Left lobe of liver (tissue), 2 donors: Measurements from ENCODE around the gene TEKT2. TPM values are rescaled to one million over a fixed set of nuclear protein-coding genes. Genes with fewer than 3 reads are reported as not detected.

Experiments
- ATAC-seq: fragments of 200-7000 bp; cut with Tn5 transposase; one replicate; pipeline ENCODE4 v1.9.1; 2020; ENCODE audit warnings: mild to moderate bottlenecking, moderate library complexity
- DNase-seq: peaks from one replicate; pipeline ENCODE4 v3.0.0-alpha.2; 2020; ENCODE audit warnings: low spot score
- total RNA-seq: library from RNA; stranded (reverse); gene quantifications from one replicate; pipeline ENCODE4 v1.2.1, GENCODE V29; 2021
- donor health status: DM: no; HTN: no; CAD: no; lungs with moderate emphysema.
- donor health status: DM: no; HTN: yes; CAD: no.

TEKT2 gene
- total RNA-seq, 1 donor from 2014 or later = not detected

DNA sequence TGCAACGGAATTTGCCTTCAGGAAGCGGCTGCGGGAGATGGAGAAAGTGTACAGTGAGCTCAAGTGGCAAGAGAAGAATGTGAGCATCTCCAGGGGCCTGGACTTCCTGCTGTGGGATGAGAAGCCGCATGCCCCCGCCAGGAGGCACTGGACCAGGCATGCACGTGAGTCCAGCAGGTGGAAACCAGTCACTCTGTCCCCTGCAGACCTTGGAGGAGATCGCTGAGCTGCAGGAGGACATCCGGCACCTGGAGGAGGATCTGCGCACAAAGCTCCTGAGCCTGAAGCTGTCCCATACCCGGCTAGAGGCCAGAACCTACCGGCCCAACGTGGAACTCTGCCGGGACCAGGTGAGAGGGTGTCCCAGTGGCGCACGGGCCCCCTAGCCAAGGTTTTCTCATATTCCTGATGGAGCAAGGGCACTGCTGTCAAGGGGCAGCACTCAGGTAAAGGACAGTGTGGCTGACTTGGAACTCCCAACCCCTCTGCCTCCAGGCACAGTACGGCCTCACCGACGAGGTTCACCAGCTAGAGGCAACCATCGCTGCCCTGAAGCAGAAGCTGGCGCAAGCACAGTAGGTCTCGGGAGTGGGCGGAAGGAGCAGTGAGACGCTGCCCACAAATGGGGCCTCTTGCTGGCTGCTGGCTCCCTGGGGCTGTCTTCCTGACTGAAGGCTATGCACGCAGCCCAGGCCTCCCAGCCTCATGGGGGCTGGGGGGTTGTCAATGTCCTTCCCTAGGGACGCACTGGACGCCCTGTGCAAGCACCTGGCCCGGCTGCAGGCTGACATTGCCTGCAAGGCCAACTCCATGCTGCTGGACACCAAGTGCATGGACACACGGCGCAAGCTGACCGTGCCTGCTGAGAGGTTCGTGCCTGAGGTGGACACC, 3.6 kb downstream of the TEKT2 start:
- ATAC-seq (no peak), DNase-seq (peak; percentile 46)

DNA sequence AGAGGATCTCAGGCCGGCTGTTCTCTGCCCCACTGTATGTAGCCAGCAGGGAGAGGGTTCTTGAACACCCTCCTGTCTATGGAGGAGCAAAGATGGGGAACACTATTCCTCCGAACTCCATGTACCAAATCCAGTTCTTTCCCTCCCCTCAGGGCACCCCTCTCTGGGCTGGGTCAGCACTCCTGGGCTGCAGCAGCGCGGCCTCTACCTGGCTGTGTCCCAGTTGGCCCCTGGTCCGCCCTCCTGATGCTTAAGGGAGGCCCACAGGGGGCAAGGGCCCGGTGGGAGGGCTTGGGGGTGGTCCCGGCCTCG, 4.3 kb downstream of the TEKT2 start:
- peak; percentile 2 for ATAC-seq
- DNase-seq = no peak

DNA sequence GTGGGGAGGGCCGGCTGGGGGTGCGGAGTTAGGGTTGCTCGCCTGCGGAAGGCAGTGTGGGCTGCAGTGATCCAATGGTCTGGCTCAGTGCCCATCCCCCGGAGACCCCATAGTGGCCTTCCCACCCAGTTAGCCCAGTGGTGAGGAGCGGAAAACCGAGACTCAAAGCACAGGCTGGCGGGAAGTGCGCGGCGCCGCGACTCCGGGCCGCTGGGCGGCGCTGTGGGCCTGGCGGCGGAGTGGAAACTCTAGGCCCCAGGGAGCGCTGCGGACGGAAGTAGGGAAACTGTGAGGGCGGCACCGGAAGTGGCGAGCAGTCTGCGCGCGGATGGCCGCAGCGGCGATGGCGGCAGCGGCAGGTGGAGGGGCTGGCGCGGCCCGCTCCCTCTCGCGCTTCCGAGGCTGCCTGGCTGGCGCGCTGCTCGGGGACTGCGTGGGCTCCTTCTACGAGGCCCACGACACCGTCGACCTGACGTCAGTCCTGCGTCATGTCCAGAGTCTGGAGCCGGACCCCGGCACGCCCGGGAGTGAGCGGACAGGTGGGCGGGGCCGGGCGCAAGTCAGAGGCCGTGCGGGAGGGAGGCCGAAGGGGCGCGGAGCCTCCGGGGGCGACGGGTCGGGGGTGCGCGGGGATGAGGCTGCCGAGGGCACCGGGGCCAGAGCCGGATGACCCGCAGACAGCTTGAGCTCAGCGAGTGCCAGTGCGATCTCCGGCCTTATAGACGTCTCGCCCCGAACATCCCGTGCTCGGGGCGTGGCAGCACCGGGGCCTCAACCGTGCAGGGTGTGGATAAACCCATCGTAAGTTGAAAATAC, 4.9 kb downstream of the TEKT2 start, which contains the start of gene ADPRS:
TSS of gene ADPRS (plus strand) at position 316 of the 816 bp plus-strand sequence. CDS start at position 329, 13 bp downstream.
- ATAC-seq = peak; percentile 96
- peak; percentile 91 for DNase-seq

DNA sequence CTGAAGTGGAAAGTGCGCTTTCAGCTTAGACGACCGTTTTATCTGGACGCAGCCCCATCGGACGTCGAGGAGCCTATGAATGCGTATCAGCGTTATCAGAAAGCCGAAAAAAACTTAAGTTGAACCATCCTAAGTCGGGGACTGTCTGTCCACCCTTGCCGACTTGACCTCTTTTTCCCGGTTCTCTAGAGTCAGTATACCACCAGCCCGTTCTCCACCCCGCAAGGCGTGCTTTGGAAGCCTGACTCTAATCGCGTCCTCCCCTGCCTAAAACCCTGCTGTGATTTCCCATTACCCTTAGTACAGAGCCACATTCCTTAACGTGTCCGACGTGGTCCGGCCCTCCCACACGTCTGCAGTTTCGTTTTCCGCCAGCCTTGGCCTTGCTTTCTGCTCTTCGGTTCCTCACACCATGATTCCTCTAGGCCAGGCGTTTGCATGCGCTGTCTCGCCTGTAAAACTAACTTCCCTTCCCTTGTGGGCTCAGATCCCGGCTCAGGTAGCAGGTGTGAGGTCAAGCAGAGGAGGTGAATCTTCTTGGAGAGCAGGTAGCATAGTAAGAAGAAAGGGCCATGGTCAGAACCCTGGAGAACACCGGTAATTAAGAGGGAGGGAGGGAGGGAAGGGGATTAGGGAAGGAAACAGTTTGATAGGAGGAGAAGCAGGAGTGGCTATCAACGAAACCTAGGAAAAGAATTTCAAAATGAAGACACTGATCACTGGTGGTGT, 5.7 kb downstream of the TEKT2 start:
- no peak for DNase-seq
- peak; percentile 3 for ATAC-seq

DNA sequence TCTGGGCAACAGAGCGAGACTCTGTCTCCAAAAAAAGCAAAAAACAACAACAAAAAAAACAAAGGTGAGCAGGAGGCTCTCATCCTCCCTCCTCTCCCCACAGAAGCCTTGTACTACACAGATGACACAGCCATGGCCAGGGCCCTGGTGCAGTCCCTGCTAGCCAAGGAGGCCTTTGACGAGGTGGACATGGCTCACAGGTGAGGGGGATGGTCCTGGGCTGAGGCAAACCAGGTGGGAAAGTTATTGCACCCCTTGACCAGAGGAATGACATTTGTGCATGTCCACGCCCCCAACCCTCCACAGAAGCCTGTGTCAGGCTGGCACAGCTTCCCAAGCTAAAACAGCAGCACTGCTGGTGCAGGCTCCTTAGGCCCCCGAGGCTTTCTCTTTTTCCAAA, 7.2 kb downstream of the TEKT2 start:
- ATAC-seq = no peak
- no peak for DNase-seq

DNA sequence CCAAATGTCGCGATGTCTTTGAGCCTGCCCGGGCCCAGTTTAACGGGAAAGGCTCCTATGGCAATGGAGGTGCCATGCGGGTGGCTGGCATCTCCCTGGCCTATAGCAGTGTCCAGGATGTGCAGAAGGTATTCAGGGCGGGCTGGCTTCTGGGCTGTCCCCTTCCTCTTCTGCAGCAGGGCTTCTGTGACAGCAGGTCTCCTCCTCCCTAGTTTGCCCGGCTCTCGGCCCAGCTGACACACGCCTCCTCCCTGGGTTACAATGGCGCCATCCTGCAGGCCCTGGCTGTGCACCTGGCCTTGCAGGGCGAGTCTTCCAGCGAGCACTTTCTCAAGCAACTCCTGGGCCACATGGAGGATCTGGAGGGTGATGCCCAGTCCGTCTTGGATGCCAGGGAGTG, 7.8 kb downstream of the TEKT2 start:
- ATAC-seq (no peak), DNase-seq (no peak)

DNA sequence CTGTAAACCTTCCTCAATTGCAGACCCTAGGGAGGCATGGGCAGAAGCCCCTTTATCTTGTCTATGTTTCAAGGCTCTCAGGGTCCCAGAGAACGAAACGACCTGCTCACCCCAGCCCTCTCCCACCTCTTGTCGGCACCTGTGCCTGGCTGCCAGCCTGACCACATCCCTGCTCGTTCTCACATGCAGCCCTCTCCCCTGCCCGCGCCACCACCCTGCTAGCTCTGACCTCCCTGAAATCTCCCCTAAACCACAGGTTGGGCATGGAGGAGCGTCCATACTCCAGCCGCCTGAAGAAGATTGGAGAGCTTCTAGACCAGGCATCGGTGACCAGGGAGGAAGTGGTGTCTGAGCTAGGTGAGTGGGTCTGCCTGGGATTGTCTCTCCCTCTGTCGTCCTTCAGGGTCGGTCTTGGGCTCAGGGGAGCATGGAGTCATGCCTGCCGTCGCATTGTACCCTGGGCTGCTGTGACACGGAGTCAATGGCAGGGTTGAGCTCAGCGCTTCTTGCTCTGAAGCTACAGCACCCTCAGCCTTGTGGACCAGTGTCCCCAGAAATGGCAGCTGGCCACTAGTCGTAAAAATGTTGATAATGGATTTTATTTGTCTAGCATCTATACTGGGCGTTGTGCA, 8.4 kb downstream of the TEKT2 start:
- DNase-seq (no peak), ATAC-seq (no peak)

DNA sequence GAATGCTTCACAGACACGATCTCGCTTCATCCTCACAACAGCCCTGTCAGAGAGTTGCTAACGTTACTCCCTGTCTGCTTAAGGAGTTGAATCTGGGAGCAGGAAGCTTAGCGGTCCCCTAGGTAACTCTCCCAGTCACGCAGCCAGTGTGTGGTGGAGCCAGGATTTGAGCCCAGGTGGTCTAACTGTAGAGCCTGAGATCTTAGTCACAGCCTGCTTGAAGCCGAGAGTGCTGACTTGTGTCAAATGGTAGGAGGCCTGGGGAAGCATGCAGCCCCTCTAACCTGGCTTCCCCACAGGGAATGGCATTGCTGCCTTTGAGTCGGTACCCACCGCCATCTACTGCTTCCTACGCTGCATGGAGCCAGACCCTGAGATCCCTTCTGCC, 8.9 kb downstream of the TEKT2 start:
- DNase-seq (no peak), ATAC-seq (no peak)

DNA sequence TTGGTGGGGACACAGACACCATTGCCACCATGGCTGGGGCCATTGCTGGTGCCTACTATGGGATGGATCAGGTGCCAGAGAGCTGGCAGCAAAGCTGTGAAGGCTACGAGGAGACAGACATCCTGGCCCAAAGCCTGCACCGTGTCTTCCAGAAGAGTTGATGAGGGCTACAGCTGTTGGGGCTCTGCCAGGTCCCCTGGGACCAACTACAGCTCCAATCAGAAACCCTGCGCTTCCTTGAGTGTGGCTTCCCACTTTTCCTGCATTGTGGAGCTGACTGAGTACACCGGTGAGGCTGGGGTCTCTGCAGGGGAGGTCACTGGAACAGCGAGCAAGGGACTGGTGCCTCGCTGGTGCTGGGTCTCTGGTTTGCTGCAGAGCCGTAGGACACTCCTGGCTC, 9.3 kb downstream of the TEKT2 start:
- ATAC-seq (no peak), DNase-seq (no peak)

DNA sequence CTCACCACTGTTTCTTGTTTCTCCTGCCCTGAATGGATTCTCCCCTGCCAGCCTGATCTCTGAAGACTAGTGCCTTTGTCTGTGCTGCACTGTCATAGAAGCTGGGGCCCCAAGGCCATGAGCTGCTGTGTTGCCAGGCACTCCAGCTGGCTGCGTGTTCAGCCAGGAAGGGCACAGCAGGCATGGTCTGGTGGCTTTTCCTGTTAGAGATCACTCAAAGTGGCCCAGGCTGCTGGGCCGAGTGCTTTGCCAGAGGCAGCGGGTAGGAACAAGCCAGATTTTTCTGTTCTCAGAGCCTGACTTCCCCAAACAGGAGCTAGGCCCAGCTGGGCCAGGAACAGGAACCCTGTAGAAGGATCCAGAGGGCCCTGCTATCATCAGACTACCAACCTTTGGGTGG, 10.0 kb downstream of the TEKT2 start:
- DNase-seq = no peak
- ATAC-seq = no peak

DNA sequence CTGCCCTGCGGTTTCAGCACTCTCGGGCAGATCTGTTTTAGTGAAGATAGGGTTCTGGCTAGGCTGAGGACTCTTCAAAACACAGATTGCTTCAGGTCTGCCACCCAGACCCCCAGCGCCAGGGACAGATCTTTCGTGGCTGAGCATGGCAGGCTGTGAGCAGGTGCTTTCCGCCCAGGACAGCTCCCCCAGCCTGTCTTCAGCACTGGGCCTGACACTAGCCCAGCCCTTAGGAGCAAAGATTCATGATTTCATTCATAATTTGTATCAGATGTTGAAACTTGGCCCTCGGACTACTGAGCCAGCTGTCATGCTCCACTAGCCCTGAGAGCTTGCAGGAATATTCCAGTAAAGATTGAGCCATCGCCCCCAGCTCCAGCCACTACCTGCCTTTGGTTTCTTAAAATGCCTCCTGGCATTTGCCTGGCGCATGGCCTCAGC, 10.7 kb downstream of the TEKT2 start:
- DNase-seq (no peak), ATAC-seq (no peak)

DNA sequence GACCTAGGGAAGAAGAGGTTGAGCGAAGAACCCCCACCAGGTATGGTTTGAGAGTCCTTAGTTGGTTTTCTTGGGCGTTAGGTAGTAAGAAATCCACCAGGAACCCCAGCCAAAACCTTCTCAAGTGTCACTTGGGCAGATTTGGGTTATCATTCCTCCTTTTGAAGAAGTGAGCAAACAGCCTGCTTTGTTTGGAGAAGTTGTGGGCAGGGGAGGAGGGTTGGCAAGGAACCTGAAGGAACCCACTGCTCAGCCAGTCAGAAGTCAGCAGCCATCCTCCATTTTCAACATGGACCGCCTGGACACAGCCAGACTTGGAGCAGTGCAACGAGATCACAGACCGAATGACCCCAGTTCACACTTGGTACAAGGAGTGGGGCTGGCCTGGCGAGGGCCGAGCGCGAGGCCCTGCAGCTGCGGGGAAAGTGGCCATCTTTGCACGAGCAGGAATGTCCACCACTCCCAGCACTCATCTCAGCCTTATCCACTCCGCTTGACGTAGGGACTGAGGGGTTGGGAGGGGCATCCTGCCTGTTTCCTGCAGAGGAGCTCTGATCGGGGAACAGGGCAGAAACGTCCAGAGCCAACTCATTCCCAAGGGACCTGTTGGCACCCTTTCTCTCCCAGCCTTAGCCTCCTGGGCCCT, 12.0 kb downstream of the TEKT2 start:
- DNase-seq (no peak), ATAC-seq (no peak)

DNA sequence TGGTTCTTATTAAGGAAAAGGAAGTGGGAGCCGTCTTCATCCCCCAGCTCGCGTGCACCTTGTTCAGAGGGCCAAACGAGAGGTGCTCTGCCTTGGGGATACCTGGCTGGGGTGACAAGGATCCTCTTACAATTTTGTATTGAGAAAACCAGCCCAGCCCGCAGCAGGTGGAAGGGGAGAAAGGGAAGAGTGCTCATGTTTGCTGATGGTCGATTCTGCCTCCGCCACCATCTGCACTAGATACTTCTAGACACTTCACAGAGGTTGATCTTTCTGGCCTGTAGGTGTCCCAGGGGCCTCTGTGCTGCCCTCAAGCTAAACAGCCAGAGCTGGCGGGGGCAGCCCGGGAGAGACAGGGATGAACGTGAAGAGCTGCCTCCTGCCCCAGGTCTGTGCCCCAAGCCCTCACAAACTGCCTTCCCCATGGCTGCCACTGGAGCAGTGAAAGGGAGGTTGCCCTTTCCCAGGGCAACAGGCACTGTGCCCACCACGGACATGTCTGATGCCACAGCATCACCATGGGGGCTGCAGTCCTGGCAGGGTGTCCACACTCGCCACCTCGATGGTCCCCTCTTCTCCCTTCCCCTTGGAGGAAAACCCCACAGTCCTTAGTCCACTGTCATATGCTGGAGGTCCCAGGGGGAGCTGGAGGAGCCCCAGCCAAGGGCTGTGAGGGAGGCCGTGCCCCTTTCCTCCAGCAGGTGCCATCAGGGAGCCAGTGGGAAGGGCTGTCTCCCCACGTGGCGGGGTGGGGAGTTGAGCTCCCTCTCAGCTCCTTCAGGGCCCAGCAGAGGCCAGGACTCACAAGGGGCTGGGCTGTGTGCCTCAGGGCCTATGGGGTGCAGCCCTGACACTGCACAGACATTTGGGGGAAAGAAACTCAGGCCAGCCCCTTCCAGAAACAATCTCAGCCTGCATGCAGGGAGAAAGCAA, 12.9 kb downstream of the TEKT2 start:
- ATAC-seq (no peak), DNase-seq (no peak)

DNA sequence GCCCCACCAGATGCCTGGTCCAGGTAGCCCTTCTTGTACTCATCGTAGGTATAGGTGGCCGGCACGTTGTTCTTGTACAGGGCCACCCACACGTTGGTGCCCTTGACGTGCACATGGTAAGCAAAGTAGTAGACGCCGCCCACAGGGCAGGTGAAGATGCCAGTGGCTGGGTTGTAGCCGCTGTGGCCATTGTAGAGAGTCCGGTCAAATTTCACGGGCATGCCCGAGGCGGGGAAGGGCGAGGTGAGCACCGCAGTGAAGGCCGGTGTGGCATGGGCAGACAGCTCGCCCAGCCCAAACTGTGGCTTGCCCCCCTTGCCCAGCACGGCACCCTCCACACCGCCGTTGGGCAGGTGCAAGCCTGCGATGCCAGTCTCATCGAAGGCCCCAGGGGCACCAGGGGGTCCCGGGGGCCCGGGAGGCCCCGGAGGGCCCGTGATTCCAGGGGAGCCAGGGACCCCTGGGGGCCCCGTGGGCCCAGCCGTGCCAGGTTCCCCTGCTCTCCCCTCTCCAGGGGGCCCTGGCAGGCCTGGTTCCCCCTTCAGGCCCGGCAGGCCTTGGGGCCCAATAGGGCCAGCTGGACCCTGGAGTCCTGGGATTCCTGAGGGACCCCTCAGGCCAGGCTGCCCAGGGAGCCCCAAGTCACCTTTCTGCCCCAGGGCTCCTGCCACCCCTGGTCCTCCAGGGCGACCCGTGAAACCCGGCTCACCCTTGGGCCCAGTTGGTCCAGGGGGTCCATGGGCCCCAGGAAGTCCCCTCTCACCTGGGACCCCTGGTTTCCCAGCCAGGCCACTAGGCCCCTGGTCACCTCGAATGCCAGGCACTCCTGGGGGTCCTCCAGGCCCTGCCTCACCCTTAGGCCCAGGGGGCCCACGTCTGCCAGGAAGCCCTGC, 14.0 kb downstream of the TEKT2 start:
- ATAC-seq = no peak
- no peak for DNase-seq

DNA sequence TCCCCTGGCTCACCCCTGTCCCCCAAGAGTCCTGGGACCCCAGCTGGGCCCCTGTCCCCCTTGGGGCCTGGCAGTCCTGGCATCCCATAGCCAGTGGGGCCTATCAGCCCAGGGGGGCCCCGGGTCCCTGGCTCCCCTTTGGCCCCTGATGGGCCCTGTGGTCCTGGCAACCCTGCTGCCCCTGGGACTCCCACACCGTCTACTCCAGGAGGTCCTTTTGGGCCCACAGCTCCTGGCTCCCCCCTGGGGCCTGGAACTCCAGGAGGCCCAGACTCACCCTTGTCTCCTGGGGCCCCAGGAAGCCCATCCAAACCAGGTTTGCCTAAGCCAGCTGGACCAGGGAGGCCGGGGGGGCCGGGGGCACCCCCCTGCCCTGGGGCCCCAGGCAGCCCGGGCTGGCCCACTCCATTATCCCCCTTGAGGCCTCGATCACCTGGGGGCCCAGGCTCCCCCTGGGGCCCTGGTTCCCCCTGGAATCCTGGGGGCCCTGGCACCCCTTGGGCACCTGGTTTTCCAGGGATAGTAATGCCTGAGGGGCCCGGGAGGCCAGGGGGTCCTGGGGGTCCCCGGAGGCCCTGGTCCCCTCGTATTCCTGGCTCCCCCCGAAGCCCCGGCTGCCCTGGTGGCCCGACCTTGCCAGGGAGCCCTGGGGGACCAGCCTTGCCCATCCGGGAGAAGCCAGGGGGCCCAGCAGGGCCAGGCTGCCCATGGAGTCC, 14.9 kb downstream of the TEKT2 start:
- ATAC-seq = no peak
- DNase-seq = no peak

DNA sequence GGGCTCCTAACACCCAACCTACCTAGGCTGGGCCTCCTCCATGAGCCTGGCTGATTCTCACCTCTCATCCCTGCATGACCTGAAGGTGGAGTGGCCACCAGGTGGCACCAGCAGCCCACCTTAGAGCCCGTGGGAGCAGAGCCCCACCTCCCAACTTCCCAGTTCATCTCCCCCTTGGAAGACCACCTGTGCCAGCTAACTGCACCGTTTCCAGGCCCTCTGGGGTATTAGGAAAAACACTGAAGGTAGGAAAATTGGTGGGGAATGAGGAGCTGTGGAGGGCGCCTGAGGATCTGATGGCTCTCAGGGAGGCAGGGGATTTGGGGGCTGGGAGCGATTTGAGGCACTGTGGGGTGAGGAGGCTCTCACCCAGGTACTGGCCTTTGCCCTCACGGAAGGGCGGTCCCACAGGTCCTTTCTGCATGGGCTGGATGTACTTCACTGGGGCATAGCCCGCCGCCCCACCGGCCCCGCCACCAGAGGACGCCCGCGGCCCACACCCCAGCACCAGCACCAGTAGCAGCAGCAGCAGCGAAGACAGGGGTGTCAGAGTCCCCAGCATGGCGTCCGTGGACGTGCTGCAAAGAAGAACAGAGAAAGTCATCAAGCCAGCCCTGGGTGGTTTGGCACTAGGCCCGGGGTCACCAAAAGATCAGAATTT, 15.9 kb downstream of the TEKT2 start:
- peak; percentile 77 for DNase-seq
- ATAC-seq = peak; percentile 94

DNA sequence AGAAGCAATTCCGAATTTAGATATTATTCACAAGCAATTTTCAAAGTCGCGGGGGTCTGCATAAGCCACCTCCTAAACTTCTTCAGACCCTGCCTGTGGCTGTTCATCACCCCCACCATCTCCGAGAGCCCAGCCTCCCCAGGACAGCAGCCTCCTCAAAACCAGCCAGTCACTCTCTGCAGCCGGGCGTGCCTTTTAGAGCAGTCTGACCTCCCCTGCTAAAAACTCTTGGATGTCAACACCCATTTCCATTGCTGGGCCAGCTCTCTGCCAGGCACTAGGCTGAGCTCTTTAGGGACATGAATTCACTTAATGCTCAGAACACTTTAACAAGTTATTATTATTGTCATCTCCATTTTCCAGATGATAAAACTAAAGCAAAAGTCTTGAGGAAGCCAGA, 16.5 kb downstream of the TEKT2 start:
- ATAC-seq = no peak
- no peak for DNase-seq
